Nephron (organoid): ENCODE results near the gene PPP1R3G.

Experiments
- H3K27ac Mint-ChIP-seq, 3 experiments: 2 replicates each; pipeline ENCODE4 v1.8.0; 2020; ENCODE audit warnings: mixed read lengths in 3 of 3, mild to moderate bottlenecking in 2 of 3, moderate library complexity in 1 of 3
- H3K27me3 Mint-ChIP-seq: 2 replicates; pipeline ENCODE4 v1.8.0; 2021; ENCODE audit warnings: low read depth, mild to moderate bottlenecking, moderate library complexity, mixed read lengths
- H3K36me3 Mint-ChIP-seq: 2 replicates; pipeline ENCODE4 v1.8.0; 2020; ENCODE audit warnings: low read depth, mixed read lengths
- H3K4me1 Mint-ChIP-seq: 2 replicates; pipeline ENCODE4 v1.8.0; 2020; ENCODE audit warnings: mixed read lengths
- H3K4me3 Mint-ChIP-seq, 3 experiments: 2 replicates each; pipeline ENCODE4 v1.8.0; 2020; ENCODE audit warnings: mild to moderate bottlenecking in 3 of 3, mixed read lengths in 3 of 3, moderate library complexity in 2 of 3
- H3K9me3 Mint-ChIP-seq: 2 replicates; pipeline ENCODE4 v1.8.0; 2020; ENCODE audit warnings: mixed read lengths
- TF ChIP-seq, protein P1 (sequence below), 3 experiments: fragments of 200-600 bp; sonication (generic); IDR thresholded peaks; one replicate each; pipeline ENCODE4 v1.5.0; 2021; ENCODE audit warnings: antibody characterized with exemption in 3 of 3; ENCODE audit not compliant: unreplicated experiment in 3 of 3

The PPP1R3G gene

DNA sequence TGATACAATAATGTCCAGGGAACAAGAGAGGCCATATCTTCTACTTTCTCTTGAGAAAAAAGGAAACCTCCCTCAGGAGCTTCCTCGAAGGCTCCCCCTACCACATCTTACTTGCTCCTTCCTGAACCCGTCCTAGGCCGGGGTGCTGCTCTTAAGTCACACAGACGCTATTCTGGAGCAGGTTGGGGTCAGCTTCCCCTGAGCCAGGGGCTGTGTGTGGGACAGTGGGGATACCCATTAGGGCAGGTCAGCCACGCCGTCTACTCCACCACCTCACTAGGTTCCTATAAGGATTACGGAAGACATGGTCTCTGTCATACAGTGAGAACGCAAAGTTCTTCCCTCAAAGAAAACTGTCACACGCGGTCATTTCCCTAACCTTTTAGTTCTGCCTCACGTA, 8.2 kb upstream of the PPP1R3G start:
- Mint-ChIP-seq H3K9me3 (no peaks in the 10 kb centered on the region), H3K4me3 (no peak overlapping the region), H3K36me3 (no peaks in the 10 kb centered on the region), H3K4me1 (no peaks in the 10 kb centered on the region), H3K27ac (no peak overlapping the region), H3K27me3 (peaks cover 5% of the 10 kb centered on the region)
- TF ChIP-seq, protein P1, sequence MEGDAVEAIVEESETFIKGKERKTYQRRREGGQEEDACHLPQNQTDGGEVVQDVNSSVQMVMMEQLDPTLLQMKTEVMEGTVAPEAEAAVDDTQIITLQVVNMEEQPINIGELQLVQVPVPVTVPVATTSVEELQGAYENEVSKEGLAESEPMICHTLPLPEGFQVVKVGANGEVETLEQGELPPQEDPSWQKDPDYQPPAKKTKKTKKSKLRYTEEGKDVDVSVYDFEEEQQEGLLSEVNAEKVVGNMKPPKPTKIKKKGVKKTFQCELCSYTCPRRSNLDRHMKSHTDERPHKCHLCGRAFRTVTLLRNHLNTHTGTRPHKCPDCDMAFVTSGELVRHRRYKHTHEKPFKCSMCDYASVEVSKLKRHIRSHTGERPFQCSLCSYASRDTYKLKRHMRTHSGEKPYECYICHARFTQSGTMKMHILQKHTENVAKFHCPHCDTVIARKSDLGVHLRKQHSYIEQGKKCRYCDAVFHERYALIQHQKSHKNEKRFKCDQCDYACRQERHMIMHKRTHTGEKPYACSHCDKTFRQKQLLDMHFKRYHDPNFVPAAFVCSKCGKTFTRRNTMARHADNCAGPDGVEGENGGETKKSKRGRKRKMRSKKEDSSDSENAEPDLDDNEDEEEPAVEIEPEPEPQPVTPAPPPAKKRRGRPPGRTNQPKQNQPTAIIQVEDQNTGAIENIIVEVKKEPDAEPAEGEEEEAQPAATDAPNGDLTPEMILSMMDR (IDR thresholded peaks at IDR 0.05; ENCODE audit: unreplicated experiment in 3 of 3) = no peak

DNA sequence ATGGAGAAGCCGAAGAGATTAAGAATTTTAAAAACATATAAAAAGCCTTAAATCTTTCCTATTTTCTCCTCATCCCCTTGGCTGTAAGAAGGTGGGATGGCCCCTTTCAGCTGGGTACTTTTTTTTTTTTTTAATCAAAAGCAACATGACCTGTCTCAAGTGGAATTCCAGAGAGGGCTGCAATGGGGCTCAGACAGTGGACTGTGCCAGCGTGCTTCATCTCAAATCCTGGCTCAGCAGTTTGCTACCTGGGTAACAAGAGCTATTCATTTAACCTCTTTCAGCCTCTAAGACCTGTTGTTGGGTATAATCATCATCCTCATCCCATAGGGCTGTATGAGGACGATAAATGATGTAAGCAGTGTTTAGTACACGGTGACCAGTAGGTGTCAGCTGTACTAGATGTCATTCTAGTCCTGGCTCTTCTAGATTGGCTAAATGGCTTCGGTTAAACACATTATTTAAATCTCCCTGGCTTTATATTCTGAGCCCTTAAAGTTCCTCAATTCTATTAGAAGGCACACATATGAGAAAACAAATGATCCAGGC, 6.9 kb upstream of the PPP1R3G start:
- Mint-ChIP-seq H3K27me3 (peaks cover 16% of the 10 kb centered on the region), H3K4me3 (no peak overlapping the region), H3K4me1 (no peaks in the 10 kb centered on the region), H3K9me3 (no peaks in the 10 kb centered on the region), H3K36me3 (no peaks in the 10 kb centered on the region), H3K27ac (no peak overlapping the region)
- TF ChIP-seq, protein P1 (IDR thresholded peaks at IDR 0.05; ENCODE audit: unreplicated experiment in 3 of 3) = no peak

DNA sequence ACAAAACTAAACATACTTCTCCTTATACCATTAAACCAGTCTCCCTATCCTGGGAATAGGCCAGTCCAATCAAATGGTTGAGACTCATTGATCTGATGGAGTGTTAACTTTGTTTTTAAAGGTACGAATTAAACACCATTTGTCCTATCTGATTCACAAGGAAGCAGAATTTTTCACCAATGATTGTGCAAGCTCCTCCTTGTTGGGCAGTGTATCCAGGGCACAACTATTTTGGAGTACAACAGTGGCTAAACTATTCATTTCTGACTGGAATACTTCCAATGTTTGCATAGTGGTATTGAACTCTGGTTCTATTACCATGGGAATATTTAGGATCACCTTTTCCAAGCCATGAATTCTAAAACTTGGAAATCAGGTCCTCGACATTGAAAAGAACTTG, 5.4 kb upstream of the PPP1R3G start:
- no peaks in the 10 kb centered on the region for H3K9me3 Mint-ChIP-seq
- H3K4me1 Mint-ChIP-seq = no peaks in the 10 kb centered on the region
- no peak overlapping the region for H3K4me3 Mint-ChIP-seq
- H3K27ac Mint-ChIP-seq = no peak overlapping the region
- TF ChIP-seq, protein P1 (IDR thresholded peaks at IDR 0.05; ENCODE audit: unreplicated experiment in 3 of 3) = no peak
- peaks cover 26% of the 10 kb centered on the region for H3K27me3 Mint-ChIP-seq
- H3K36me3 Mint-ChIP-seq = no peaks in the 10 kb centered on the region

DNA sequence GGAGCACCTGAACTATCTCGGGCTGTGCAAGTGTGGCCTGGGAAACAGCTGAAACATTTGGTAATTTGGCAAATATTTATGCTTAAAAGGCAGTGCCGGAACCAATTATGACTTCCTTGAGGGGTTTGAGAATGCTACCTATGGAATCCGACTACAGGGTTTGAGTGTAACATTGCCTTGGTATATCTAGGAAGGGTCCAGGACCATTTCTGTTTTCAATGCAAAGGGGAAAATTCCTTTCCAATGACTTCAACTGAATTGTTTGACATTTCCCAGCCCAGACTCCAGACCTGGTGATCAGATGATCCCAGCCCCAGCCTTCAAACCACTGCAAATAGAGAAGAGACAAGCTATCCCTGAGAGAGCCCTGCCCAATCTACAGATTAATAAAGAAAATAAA, 4.6 kb upstream of the PPP1R3G start:
- Mint-ChIP-seq H3K27me3 (peaks cover 28% of the 10 kb centered on the region), H3K4me1 (no peaks in the 10 kb centered on the region), H3K27ac (no peak overlapping the region), H3K36me3 (no peaks in the 10 kb centered on the region), H3K4me3 (no peak overlapping the region), H3K9me3 (no peaks in the 10 kb centered on the region)
- TF ChIP-seq, protein P1 (IDR thresholded peaks at IDR 0.05; ENCODE audit: unreplicated experiment in 3 of 3) = no peak

DNA sequence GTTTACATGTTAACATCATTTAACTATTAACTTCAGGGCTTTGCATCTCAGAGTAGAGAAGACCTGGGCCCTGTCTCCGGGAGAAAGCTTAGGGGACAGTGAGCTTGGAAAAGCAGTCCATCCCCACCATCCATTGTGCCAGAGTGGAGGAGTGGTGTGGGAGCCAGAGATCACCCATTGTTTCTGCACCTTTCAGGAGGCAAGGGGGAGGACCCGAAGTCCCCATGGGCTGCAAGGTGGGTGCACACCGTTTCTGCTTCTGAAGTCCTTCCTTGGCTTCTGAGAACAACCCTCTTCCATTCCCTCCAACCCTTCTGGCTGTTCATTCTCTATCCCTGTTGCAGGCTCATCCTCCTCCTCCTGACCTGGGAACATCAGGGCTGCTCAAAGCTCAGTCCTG, 4.0 kb upstream of the PPP1R3G start:
- no peaks in the 10 kb centered on the region for H3K36me3 Mint-ChIP-seq
- H3K27ac Mint-ChIP-seq = no peak overlapping the region
- TF ChIP-seq, protein P1 (IDR thresholded peaks at IDR 0.05; ENCODE audit: unreplicated experiment in 3 of 3) = no peak
- no peak overlapping the region for H3K4me3 Mint-ChIP-seq
- H3K9me3 Mint-ChIP-seq = no peaks in the 10 kb centered on the region
- no peaks in the 10 kb centered on the region for H3K4me1 Mint-ChIP-seq
- peaks cover 28% of the 10 kb centered on the region for H3K27me3 Mint-ChIP-seq

DNA sequence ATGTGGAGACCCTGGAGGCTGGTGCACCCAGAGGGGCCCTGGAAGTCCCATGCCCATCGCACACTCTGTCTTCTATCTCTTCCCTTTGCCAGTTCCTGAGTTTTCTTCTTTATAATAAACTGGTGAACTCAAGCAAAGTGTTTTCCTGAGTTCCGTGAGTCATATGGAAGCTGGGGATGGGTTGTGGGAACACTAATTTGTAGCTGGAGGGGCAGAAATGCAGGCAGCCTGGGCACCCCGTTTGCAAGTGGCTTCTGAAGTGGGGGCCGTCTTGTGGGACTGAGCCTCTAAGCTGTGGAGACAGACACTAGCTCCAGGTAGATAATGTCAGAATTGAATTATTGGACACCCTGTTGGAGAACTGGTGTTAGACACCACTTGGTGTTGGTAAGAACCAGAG, 3.2 kb upstream of the PPP1R3G start:
- Mint-ChIP-seq H3K9me3 (no peaks in the 10 kb centered on the region), H3K27ac (no peak overlapping the region), H3K27me3 (peaks cover 36% of the 10 kb centered on the region), H3K4me3 (peak overlapping the region; percentile 37 to 46 (median 41)), H3K4me1 (no peaks in the 10 kb centered on the region), H3K36me3 (no peaks in the 10 kb centered on the region)
- TF ChIP-seq, protein P1 (IDR thresholded peaks at IDR 0.05; ENCODE audit: unreplicated experiment in 3 of 3) = no peak
